OCI-LY1 (cell line): ENCODE measurements around the gene TCP11.

Experiments used
- CTCF ChIP-seq: fragments of 200-600 bp; sonication (generic), shearing (Covaris generic); IDR thresholded peaks from 2 replicates; pipeline ENCODE4 v1.5.1; 2017; ENCODE audit warnings: mild to moderate bottlenecking, antibody characterized with exemption, low read length, moderate library complexity, mixed read lengths
- EZH2 ChIP-seq: fragments of 200-600 bp; sonication (generic), shearing (Covaris generic); IDR thresholded peaks from 2 replicates; pipeline ENCODE4 v1.8.0; 2017; ENCODE audit warnings: borderline replicate concordance, mixed run types, mild to moderate bottlenecking, antibody characterized with exemption, low read length, moderate library complexity, mixed read lengths

- TF ChIP-seq CTCF (no peak), EZH2 (no peak)
These were observed 10.3 kb upstream of the TCP11 start for GRCh38 chr6:35151466-35151865.
